IMR-90 (cell line): ENCODE results near the gene RAPGEF3. TPM values are rescaled to one million over a fixed set of nuclear protein-coding genes. Genes with fewer than 3 reads are reported as not detected.

ENCODE experiments used
- ATAC-seq: fragments of 200-7000 bp; cut with Tn5 transposase; 2 replicates; pipeline ENCODE4 v1.9.1; 2020; ENCODE audit warnings: low read depth, mild to moderate bottlenecking, moderate library complexity
- BruUV-seq: library from RNA; stranded (reverse); fragments of 400-500 nt; replicated peaks from 2 replicates; lab custom pipeline; 2021; lab: Mats Ljungman, UMichigan
- CTCF ChIA-PET: fragments of 300-600 bp; formaldehyde crosslinking; extraction: SDS; loops from one replicate; lab custom pipeline; 2021; ENCODE audit warnings: antibody characterized with exemption; lab: Yijun Ruan, JAX
- POLR2A ChIA-PET: fragments of 300-600 bp; sonication (Branson Sonifier 250); formaldehyde crosslinking; loops from one replicate; lab custom pipeline; 2022; ENCODE audit warnings: antibody characterized with exemption; ENCODE audit not compliant: unreplicated experiment; lab: Charles Lee
- DNase-seq: peaks from one replicate; pipeline ENCODE4 v3.0.0; 2013
- H2AFZ ChIP-seq: replicated peaks from 2 replicates; pipeline ENCODE3; 2013; ENCODE audit warnings: low read length, mild to moderate bottlenecking; ENCODE audit not compliant: poor library complexity
- H2AK5ac ChIP-seq: 2 replicates; pipeline ENCODE4 v1.6.1; 2013; ENCODE audit warnings: low read depth, low read length, inconsistent platforms
- H2AK9ac ChIP-seq: replicated peaks from 2 replicates; pipeline ENCODE3; 2013; ENCODE audit warnings: mild to moderate bottlenecking, low read depth, low read length, moderate library complexity; ENCODE audit not compliant: poor library complexity
- H2BK120ac ChIP-seq: 2 replicates; pipeline ENCODE4 v1.6.1; 2013; ENCODE audit warnings: low read depth, low read length, inconsistent platforms
- H2BK15ac ChIP-seq: 3 replicates; pipeline ENCODE4 v1.6.1; 2013; ENCODE audit warnings: low read depth, low read length, inconsistent platforms
- H2BK20ac ChIP-seq: 2 replicates; pipeline ENCODE4 v1.6.1; 2013; ENCODE audit warnings: low read depth, mild to moderate bottlenecking, inconsistent platforms, low read length, moderate library complexity
- H2BK5ac ChIP-seq: 2 replicates; pipeline ENCODE4 v1.6.1; 2013; ENCODE audit warnings: mild to moderate bottlenecking, low read depth, low read length, inconsistent platforms; ENCODE audit not compliant: poor library complexity, severe bottlenecking
- H3K14ac ChIP-seq: replicated peaks from 2 replicates; pipeline ENCODE4 v1.6.1; 2013; ENCODE audit warnings: low read depth, low read length, inconsistent platforms
- H3K18ac ChIP-seq: 2 replicates; pipeline ENCODE4 v1.6.1; 2013; ENCODE audit warnings: low read depth, low read length, control low read depth
- H3K23ac ChIP-seq: 2 replicates; pipeline ENCODE4 v1.6.1; 2013; ENCODE audit warnings: low read depth, low read length, inconsistent platforms
- H3K27ac ChIP-seq: 2 replicates; pipeline ENCODE4 v1.5.1; 2013; ENCODE audit warnings: mild to moderate bottlenecking, control low read depth, low read length; ENCODE audit not compliant: insufficient read depth
- H3K27me3 ChIP-seq: 2 replicates; pipeline ENCODE4 v1.6.1; 2013; ENCODE audit warnings: low read length; ENCODE audit not compliant: control insufficient read depth, insufficient read depth
- H3K36me3 ChIP-seq: 2 replicates; pipeline ENCODE4 v1.6.1; 2013; ENCODE audit warnings: low read length, mixed read lengths; ENCODE audit not compliant: control insufficient read depth, insufficient read depth
- H3K4ac ChIP-seq: 2 replicates; pipeline ENCODE4 v1.6.1; 2013; ENCODE audit warnings: low read depth, low read length, inconsistent platforms
- H3K4me1 ChIP-seq: 2 replicates; pipeline ENCODE4 v1.6.1; 2013; ENCODE audit warnings: low read length, mixed read lengths; ENCODE audit not compliant: control insufficient read depth, insufficient read depth
- H3K4me2 ChIP-seq: 2 replicates; pipeline ENCODE4 v1.6.1; 2013; ENCODE audit warnings: low read depth, mild to moderate bottlenecking, control low read depth, low read length, moderate library complexity
- H3K4me3 ChIP-seq: 2 replicates; pipeline ENCODE4 v1.5.1; 2013; ENCODE audit warnings: low read depth, mild to moderate bottlenecking, control low read depth, low read length, moderate library complexity; ENCODE audit not compliant: insufficient read depth
- H3K56ac ChIP-seq: 2 replicates; pipeline ENCODE4 v1.6.1; 2013; ENCODE audit warnings: low read length, inconsistent platforms; ENCODE audit not compliant: insufficient read depth; ENCODE audit errors: extremely low read depth
- H3K79me1 ChIP-seq, 2 experiments: 2 replicates each; pipeline ENCODE4 v1.6.1; 2013; ENCODE audit warnings: low read length in 2 of 2, inconsistent platforms in 1 of 2, low read depth in 1 of 2
- H3K9ac ChIP-seq: 2 replicates; pipeline ENCODE4 v1.6.1; 2013; ENCODE audit warnings: low read depth, low read length, control low read depth
- H3K9me1 ChIP-seq: 2 replicates; pipeline ENCODE4 v1.6.1; 2013; ENCODE audit warnings: low read length, inconsistent platforms; ENCODE audit not compliant: insufficient read depth
- H3K9me3 ChIP-seq: 2 replicates; pipeline ENCODE4 v1.6.1; 2013; ENCODE audit warnings: low read length; ENCODE audit not compliant: control insufficient read depth, insufficient read depth
- H4K20me1 ChIP-seq: 2 replicates; pipeline ENCODE4 v1.6.1; 2013; ENCODE audit warnings: low read length, inconsistent platforms; ENCODE audit not compliant: insufficient read depth
- H4K5ac ChIP-seq: 2 replicates; pipeline ENCODE4 v1.6.1; 2013; ENCODE audit warnings: mild to moderate bottlenecking, low read depth, low read length, control low read depth
- H4K8ac ChIP-seq, 2 experiments: 2 replicates each; pipeline ENCODE4 v1.6.1; 2013; ENCODE audit warnings: low read depth in 2 of 2, low read length in 2 of 2, control low read depth in 1 of 2, inconsistent platforms in 1 of 2
- H4K91ac ChIP-seq: 2 replicates; pipeline ENCODE4 v1.6.1; 2013; ENCODE audit warnings: low read depth, low read length, inconsistent platforms; ENCODE audit not compliant: insufficient read depth
- BHLHE40 ChIP-seq: fragments of 150-350 bp; IDR thresholded peaks from 2 replicates; pipeline ENCODE4 v1.6.1; 2016; ENCODE audit warnings: mild to moderate bottlenecking, low read depth, low read length
- CEBPB ChIP-seq: IDR thresholded peaks from 2 replicates; pipeline ENCODE4 v1.6.1; 2012; ENCODE audit warnings: low read depth, low read length, improper control_type of control experiment
- CHD1 ChIP-seq: IDR thresholded peaks from 2 replicates; pipeline ENCODE4 v1.6.1; 2012; ENCODE audit warnings: low read depth, low read length, improper control_type of control experiment
- CTCF ChIP-seq: conservative IDR thresholded peaks from 2 replicates; pipeline ENCODE4 v1.5.1; 2012; ENCODE audit warnings: mild to moderate bottlenecking, low read depth, low read length, improper control_type of control experiment
- ELK1 ChIP-seq: fragments of 150-350 bp; IDR thresholded peaks from 2 replicates; pipeline ENCODE4 v1.6.1; 2016; ENCODE audit warnings: low read depth, mild to moderate bottlenecking, low read length, moderate library complexity, borderline replicate concordance
- FOS ChIP-seq: fragments of 150-350 bp; IDR thresholded peaks from 2 replicates; pipeline ENCODE4 v1.6.1; 2016; ENCODE audit warnings: low read depth, low read length
- MAZ ChIP-seq: IDR thresholded peaks from 2 replicates; pipeline ENCODE4 v1.6.1; 2012; ENCODE audit warnings: low read depth, mild to moderate bottlenecking, low read length, improper control_type of control experiment, moderate library complexity, borderline replicate concordance
- MXI1 ChIP-seq: IDR thresholded peaks from 2 replicates; pipeline ENCODE4 v1.6.1; 2012; ENCODE audit warnings: low read depth, mild to moderate bottlenecking, low read length, moderate library complexity, borderline replicate concordance
- NFE2L2 ChIP-seq: fragments of 150-350 bp; IDR thresholded peaks from 2 replicates; pipeline ENCODE4 v1.6.1; 2016; ENCODE audit warnings: low read depth, mild to moderate bottlenecking, low read length
- POLR2A ChIP-seq: IDR thresholded peaks from 2 replicates; pipeline ENCODE4 v1.6.1; 2012; ENCODE audit warnings: mild to moderate bottlenecking, low read depth, low read length
- RAD21 ChIP-seq: IDR thresholded peaks from 2 replicates; pipeline ENCODE4 v1.6.1; 2012; ENCODE audit warnings: low read length, improper control_type of control experiment
- RFX5 ChIP-seq: IDR thresholded peaks from 2 replicates; pipeline ENCODE4 v1.8.0; 2012; ENCODE audit warnings: low read depth, mild to moderate bottlenecking, low read length, moderate library complexity
- SMC3 ChIP-seq: fragments of 150-350 bp; IDR thresholded peaks from 2 replicates; pipeline ENCODE4 v1.6.1; 2016; ENCODE audit warnings: low read depth, mild to moderate bottlenecking, antibody characterized with exemption, low read length, moderate library complexity
- WGBS, 2 experiments: methylation state at CpG; one replicate each; pipeline versions ENCODE4 v1.1.5 to v1.1.7; 2013; ENCODE audit warnings: missing lambda C conversion rate in 2 of 2; ENCODE audit not compliant: insufficient read length in 1 of 2; ENCODE audit errors: extremely low coverage in 2 of 2; 5-methylcytosine and 5-hydroxymethylcytosine counted together
- dilution Hi-C: fragments of 300-500 bp; cut with HindIII; formaldehyde crosslinking; loops from one replicate; pipeline ENCODE4 v1.14.3; 2018; ENCODE audit warnings: low sequenced_read_pairs; ENCODE audit not compliant: unreplicated experiment
- in situ Hi-C: fragments of 300-500 bp; cut with MboI; formaldehyde crosslinking; loops from 3 replicates; pipeline ENCODE4 v1.14.3; 2019; ENCODE audit warnings: low sequenced_read_pairs, inconsistent platforms, mixed read lengths
- intact Hi-C: fragments of 100-400 bp; cut with micrococcal nuclease; formaldehyde crosslinking; loops from 2 replicates; pipeline ENCODE4 v1.10.0; 2022
- polyA plus RNA-seq, 3 experiments: library from polyadenylated mRNA; depleted of rRNA; stranded (reverse); fragments of >200 nt; gene quantifications; 2 replicates each; pipeline ENCODE4 v1.2.3, GENCODE V29; 2012; ENCODE audit warnings: low replicate concordance in 1 of 3
- total RNA-seq: library from RNA; depleted of rRNA; stranded (reverse); fragments of >200 nt; gene quantifications from 2 replicates; pipeline ENCODE4 v1.2.3, GENCODE V29; 2012

RAPGEF3 gene
- total and polyA plus RNA-seq, 2 of the 4 experiments (the other 2 are of a cell fraction) = 1.3 to 2.0 TPM

DNA sequence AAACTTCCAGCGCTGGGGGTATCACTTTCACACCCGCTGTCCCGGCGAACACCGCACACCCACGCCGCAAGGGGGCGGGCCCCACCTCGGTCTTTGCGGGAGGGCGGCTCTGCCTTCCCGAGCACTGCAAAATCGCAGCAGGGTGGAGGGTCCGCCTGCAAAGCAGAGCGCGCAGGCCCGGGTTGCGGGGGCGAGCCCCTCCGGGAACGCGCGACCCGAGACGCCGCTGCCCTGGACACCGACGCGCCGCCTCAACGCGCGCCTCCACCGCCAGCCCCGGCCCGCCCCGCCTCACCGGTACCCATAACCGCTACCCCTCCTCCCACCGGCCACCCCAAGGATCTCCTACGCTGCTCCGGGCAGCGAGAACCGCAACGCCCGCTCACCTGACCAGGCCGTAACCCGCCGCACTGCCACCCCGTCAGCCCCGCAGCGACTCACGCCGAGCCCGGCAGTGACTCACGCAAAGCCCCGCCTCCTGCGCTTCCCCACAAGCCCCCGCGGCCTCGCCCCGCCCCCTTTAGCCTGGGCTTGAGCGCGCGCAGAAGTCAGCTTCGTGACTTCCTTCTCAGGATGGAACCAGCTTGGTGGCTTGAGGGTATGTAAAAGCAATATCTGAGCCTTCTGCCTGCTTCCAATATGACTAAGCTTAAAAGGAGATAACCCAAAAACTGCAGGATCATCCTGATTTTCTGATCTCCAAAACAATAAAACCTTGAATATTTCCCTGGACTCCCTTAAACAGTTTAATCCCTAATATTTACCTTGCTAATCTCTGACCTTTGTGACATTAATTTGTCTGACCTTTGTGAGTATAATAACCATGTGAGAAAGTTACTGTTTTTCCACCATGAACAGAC lies 52.9 kb downstream of the RAPGEF3 start, which contains the start of gene RPAP3:
TSS of gene RPAP3 (minus strand) at position 465 of the 860 bp plus-strand sequence. CDS start 3,190 bp downstream, outside the sequence.
- H2BK15ac ChIP-seq = no peak within 1 kb of the TSS
- dilution Hi-C loops (no loop called here), in situ Hi-C loops (no loop called here), intact Hi-C loops (no loop called here)
- H3K4me2 ChIP-seq = peak within 1 kb of the TSS; percentile 98
- ChIA-PET POLR2A (interaction anchor here (0.6 kb wide), 1 partner anchor 79 kb away, joined by 4 read pairs; no protein-coding TSS in a partner anchor), CTCF (interaction anchor here (0.7 to 1.8 kb wide), 3 partner anchors 10 to 132 kb away, joined by 3 to 7 read pairs (median 4); no protein-coding TSS in a partner anchor)
- H3K79me1 ChIP-seq = peaks cover 16 to 39% of the 10 kb centered on the region in 2 experiments
- no peaks in the 10 kb centered on the region for H3K9me3 ChIP-seq
- H2AFZ ChIP-seq = peak within 1 kb of the TSS; percentile 95
- peaks cover 4% of the 10 kb centered on the region; the same call in 1 of the 2 replicates for H4K20me1 ChIP-seq
- no peak within 1 kb of the TSS for H4K91ac ChIP-seq
- peak within 1 kb of the TSS; percentile 64; the same call in 1 of the 2 replicates for H3K18ac ChIP-seq
- peak within 1 kb of the TSS; percentile 91 for H3K14ac ChIP-seq
- peak within 1 kb of the TSS; percentile 85 for H3K56ac ChIP-seq
- H3K23ac ChIP-seq = peak within 1 kb of the TSS; percentile 97
- peaks cover 9% of the 10 kb centered on the region; the same call in 1 of the 2 replicates for H3K9me1 ChIP-seq
- H4K5ac ChIP-seq = peak within 1 kb of the TSS; percentile 85; the same call in 1 of the 2 replicates
- DNase-seq (peak; percentile 91), ATAC-seq (peak; percentile 99)
- H2AK9ac ChIP-seq = peak within 1 kb of the TSS; percentile 33
- peak within 1 kb of the TSS; percentile 84 for H2BK5ac ChIP-seq
- no TSS peak for BruUV-seq
- H3K4ac ChIP-seq = peak within 1 kb of the TSS; percentile 75
- H3K27me3 ChIP-seq = no peaks in the 10 kb centered on the region
- no peaks in the 10 kb centered on the region for H3K36me3 ChIP-seq
- peak within 1 kb of the TSS; percentile 64 for H3K9ac ChIP-seq
- H4K8ac ChIP-seq = peak within 1 kb of the TSS; percentile 56 to 81
- H3K4me3 ChIP-seq = peak within 1 kb of the TSS; percentile 74
- H3K4me1 ChIP-seq = no peaks in the 10 kb centered on the region; the same call in 1 of the 2 replicates
- 3% methylated on average over 27 of the region's 66 CpGs; no CpG with 5 or more reads in 1 of the 2 experiments for WGBS, 2 experiments
- peak within 1 kb of the TSS; percentile 71 for H3K27ac ChIP-seq
- H2AK5ac ChIP-seq = 0 out of 2 replicates have a peak within 1 kb of the TSS, but pooled peaks have one; percentile 31
- no peak within 1 kb of the TSS for H2BK20ac ChIP-seq
- no peak within 1 kb of the TSS for H2BK120ac ChIP-seq
- TF ChIP-seq FOS (peak; percentile 57; the same call in 1 of the 2 replicates), BHLHE40 (peak; percentile 76), MAZ (peak; percentile 80; the same call in 1 of the 2 replicates), CEBPB (no peak), RAD21 (no peak), POLR2A (peak; percentile 87), CTCF (peak; percentile 46), CHD1 (no peak), ELK1 (no peak), NFE2L2 (0 out of 2 replicates have a peak, but pooled peaks have one; percentile 37), MXI1 (peak; percentile 28; the same call in 1 of the 2 replicates), SMC3 (no peak), RFX5 (no peak)
